Measurements from ENCODE around the gene LGALS4.

- TF ChIP-seq POLR2AphosphoS5 (IDR thresholded peaks at IDR 0.05; ENCODE audit: low read depth, low read length) (no peak), SIN3A (IDR thresholded peaks at IDR 0.05; ENCODE audit: borderline replicate concordance, insufficient read depth, low read length) (no peak), TAF1 (IDR thresholded peaks at IDR 0.05; ENCODE audit: borderline replicate concordance, insufficient read depth, low read length) (no peak), REST (IDR thresholded peaks at IDR 0.05; ENCODE audit: insufficient read depth in 1 of 2, low read depth in 2 of 2, low read length in 2 of 2) (no peak), FOXP2 (optimal IDR thresholded peaks at IDR 0.05; ENCODE audit: borderline replicate concordance, extremely low read depth, extremely low read length, insufficient read depth) (no peak)
Observed at GRCh38 chr19:38773469-38774177, 39.1 kb downstream of the LGALS4 start, which contains the start of gene LGALS7.
